T47D (cell line): ENCODE results near the gene HOXA6.

Source experiments
- DNase-seq, 2 experiments: peaks; one replicate each; pipeline versions ENCODE4 v3.0.0 to v3.0.0-alpha.2; 2011 to 2012; ENCODE audit warnings: low read depth in 1 of 2, low spot score in 1 of 2
- JUND ChIP-seq: IDR thresholded peaks from 2 replicates; pipeline ENCODE4 v1.6.1; 2012; ENCODE audit warnings: low read depth
- in situ Hi-C: cut with HindIII; loops from 2 replicates; pipeline ENCODE4 v1.10.0; 2016; ENCODE audit warnings: low sequenced_read_pairs, low pct_unique_long_range_greater_than_20kb

HOXA6 gene

DNA sequence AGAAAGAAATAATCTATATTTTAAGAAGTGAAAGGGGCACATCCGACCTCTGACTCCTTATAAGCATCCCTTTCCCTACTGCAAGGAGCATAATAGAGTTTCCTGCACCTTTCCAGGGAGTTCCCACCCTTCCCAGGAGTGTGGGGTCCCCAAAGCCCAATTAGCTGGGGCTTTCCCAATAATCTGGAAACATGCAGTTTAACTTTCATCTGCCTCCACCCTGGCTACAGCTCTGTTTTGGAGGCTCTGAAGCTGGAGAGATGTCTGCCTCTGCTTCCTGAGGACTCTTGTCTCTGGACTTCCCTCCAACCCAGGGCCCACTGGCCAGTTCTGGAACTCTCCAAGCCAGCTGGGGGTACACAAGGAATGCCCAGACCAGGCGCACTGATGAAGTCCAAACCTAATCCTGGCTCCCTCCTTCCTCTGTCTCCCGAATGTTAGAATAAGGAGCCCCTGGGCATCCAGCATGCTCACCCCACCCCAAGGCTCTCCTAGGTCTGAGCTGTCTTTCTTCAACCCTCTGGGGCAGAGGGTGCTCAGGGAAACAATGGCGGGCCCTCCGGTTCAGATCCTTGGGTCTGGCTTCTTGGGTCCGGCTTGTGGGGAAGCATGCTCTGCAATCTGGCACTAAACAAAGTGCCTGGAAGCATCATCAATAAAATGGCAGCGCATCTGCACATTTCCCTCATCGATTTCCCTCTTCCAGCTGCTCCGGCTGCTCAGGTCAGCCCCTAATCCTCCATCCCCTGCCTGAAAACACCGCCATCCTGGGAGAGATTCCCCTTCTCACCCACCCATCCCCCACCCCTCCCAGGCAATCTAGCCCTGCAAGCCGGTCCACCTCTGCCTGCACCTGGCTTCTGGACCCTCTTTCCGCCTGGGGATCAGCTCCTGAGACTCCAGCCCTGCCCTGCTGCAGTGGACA is 30.4 kb downstream of the HOXA6 start:
- in situ Hi-C loops: no loop called here

DNA sequence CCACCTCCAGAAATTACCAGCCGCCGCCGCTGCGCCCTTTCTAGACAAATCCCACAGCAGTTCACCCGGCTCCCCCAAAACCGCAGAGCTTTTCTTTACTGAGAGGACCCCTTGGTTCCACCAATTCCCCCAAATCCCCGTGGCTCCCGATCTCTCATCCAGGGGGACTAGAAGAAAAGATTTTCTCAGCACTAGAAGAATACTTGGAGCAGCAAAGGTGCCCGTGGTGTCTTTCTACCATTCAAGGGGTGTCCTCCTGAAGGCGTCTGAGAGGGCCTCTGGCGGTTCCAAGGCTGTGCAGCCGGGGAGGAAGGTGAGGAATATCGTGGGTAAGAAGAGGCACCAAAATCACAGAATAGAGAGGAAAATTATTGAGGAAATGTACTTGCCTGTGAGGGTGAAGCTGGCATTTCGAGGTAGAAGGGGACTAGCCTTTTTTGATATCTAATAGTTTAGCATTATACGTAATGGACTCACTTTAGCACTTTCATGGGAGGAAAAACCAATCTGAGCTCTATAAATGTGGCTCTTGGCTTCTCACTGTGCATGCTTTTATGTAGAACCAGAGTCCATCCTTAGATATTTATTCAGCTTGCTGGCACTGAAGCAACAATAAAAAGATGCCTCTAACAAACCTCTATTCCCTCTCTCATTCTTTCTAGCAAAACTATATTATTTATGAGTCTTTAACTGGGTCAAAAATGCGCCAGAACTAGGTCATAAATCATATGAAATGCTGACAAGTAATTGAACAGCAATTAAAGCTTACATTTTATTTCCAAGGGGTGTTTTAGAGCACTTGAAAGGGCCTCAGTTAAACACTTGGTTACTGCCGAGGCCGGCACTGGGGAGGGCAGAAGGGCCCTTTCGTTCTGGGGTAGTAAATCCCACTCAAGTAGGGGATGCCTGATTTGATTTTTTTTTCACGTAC is 31.3 kb downstream of the HOXA6 start:
- no peak for TF ChIP-seq JUND
- in situ Hi-C loops: no loop called here
- DNase-seq: no peak

More for the DNA sequence above, 30.4 kb downstream of the HOXA6 start:
- no peak for DNase-seq
- TF ChIP-seq JUND: no peak

DNA sequence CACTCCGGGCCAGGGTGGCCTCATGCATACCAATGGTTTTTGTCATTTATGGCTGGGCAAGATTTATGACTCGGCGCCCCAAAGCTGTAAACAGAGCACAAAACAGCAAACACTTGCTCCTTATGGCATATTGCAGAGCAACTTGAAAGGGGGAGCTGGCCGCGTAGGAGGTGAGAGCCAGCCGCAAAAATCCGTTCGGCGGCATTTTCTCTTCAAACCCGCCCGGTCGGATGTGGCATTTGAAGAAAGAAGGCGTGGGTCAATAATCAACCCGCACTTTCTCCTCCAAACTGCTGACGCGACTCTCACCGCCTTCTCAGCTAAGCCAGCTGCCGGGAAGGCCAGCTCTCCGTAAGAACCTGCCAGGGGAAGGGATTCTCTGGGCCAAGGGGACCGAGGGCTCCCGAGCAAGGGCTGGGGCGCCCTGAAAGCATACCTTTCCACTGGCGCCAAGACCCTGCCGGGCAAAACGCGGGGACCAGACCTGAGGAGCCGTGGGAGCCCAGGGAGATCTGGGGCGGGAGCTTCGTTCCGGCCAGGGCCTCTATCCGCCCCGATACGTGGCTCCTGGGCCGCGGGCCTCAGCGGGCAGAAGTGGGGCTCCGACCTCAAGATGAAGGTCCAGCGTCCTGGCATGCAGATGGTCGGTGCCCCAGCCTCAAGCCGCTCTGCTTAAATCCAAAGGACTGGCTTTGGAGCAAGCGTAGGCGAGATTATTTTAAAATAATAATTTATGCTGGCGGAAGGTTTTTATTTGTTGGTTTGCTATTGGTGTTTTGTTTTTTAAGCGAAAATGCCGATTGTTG is 32.1 kb downstream of the HOXA6 start:
- in situ Hi-C loops: no loop called here
- DNase-seq: no peak
- no peak for TF ChIP-seq JUND

DNA sequence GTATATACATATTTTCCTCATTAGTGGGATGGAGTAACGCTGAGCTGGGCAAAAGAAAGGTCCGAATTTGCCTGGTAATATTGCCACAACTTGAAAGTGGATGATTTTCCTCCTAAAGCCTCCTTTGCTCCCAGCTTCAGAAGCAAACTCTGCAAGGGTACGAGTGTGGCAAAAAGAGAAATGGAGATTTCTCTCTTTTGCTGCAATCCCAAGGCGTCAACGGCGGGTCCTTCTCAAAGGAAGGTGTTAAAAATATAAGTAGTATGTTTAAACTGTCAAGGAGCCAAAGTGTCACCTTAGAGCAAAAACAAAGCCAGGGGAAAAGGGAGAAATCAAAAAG is 32.7 kb downstream of the HOXA6 start:
- in situ Hi-C loops: no loop called here
- no peak for DNase-seq

GRCh38 chr7:27113991-27114769 is 33.4 kb downstream of the HOXA6 start:
- no peak for TF ChIP-seq JUND
- DNase-seq: no peak
- in situ Hi-C loops: no loop called here

More for the DNA sequence above, 32.7 kb downstream of the HOXA6 start:
- TF ChIP-seq JUND: no peak

GRCh38 chr7:27112955-27113949 is 34.3 kb downstream of the HOXA6 start:
- TF ChIP-seq JUND: no peak
- in situ Hi-C loops: no loop called here
- DNase-seq: no peak

DNA sequence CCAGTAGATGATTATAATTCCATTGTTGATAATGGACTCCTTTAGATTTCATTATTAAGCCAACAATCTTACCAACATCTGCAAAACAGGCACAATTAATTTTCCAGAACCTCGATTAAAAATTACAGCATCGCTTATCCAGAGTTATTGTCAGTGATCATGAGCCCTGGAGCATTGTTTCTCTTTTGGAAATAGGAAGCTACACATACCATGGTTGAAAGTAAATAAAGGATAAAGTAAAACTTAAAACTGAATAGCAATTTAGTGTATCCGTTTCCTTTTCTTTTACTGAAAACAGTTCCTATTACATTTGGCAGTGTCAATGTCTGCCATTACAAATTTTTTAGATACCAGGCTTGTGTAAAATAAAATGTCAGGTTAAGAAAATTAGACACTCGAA is 35.2 kb downstream of the HOXA6 start:
- DNase-seq: no peak
- in situ Hi-C loops: no loop called here
- no peak for TF ChIP-seq JUND

DNA sequence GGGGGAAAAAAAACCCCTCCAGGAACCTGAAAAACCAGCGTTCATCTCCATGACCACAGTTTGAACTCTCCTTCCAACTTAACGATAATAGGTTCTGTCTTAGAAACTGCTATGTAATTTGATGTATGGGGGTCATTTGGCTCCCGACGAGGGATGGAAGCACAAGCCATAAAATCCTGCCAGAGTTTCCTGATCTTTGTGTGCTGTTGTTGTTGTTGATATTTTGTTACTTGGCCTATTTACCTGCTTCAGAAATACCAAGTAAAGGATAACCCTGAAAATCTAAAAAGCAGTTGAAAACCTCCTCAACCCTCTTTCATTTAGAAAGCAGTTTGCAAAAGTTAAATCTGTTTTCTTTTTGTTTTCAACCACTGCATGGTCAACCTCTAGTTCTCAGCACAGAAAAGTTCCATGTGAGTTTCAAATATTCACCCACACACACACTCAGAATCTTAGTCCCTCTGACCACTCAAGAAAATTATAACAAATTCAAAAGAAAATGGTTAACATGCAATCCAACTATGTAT is 35.8 kb downstream of the HOXA6 start:
- in situ Hi-C loops: no loop called here
- no peak for DNase-seq
- no peak for TF ChIP-seq JUND

- in situ Hi-C loops: no loop called here
- no peak for TF ChIP-seq JUND
- no peak for DNase-seq
Measured at GRCh38 chr7:27111042-27111750, 36.4 kb downstream of the HOXA6 start.
